HG03139 (cell line): Measurements from ENCODE around the gene MTERF1.
"Not testable (repeated sequence)": the region's sequence is repeated elsewhere in the genome, so short reads cannot be mapped to it uniquely, and the experiment has no call there.

Source experiments
- ATAC-seq: cut with Tn5 transposase; IDR thresholded peaks from one replicate; pipeline ENCODE4 v1.9.1; 2021; ENCODE audit not compliant: unreplicated experiment

Gene MTERF1

DNA sequence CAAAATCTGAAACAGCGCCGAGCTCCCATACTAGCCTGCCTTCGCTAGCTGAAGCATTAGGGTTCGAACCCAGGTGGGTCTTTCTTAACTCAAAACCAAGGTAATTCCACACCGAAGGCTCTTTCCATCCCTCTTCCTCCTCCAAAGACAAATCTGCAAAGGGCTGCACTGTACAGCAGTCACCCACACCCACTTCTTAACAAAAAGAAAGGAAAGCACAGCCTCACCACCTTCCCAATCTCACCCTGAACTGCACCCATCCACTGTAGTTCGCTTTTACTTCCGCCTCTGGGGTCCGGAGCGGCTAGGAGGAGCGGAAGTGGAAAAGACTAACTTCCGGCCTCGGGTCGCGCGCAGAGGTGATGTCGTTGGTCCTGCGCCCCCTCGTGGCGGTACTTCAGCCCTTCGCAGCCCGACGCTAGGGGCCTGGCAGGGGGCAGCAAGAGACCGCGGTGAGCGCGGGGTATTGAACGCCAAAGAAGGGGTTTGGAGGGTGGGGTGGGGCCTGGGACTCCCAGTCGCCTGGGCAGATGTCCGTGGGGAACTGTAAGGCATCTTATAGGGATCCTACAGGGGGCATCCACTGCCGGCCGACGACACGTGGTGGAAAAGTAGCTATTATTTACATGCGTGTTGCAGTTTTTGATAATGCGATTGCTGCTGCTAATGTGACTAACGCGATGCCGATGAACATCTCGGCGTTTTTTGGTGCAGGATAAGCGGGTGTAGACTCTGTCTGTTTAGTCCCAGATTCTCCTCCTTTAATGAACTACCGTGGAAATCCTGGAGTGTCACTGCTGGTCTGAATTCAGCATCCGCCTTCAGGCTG is at the start of gene MTERF1:
MTERF1 (minus strand) TSS at position 290 of the 829 bp plus-strand sequence. CDS start 619 bp downstream, outside the sequence.
- ATAC-seq, result peak; percentile 99

DNA sequence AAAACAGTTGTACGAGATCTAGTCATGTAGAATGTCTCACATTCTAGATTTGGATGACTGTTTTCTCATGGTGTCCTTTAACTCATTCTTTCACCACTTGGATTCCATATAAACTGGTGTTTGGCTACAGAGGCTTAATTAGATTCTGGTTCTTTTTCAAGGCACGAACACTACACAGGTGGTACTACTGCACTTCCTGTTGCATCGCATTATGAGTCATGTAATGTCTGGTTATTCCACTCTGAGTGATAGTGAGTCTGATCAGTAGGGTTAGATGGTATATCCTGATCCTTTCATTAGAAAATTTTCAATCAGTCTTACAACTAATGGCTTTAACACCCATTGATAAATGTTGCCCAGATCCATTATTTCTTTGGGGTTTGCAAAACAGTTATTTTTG is 49.0 kb upstream of the MTERF1 start:
- ATAC-seq, result no peak

DNA sequence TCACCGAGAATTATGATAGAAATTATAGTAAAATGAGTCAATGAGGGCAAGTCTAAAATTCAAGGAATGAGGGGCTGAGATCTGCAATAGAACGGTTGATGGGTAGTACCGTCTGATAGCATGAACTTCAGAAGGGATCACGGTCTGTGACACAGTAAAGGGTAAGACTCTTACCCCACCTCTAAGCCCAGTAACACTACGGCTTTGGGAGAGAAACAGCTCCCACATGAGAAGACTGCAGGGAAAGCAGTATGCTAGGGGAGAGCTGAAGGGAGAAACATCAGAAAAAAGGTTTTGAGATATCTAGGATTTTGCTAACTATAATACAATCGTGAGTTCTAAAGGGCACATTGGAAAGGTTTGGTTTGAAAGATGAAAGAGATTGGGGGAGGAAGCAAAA is 47.4 kb upstream of the MTERF1 start:
- no peak for ATAC-seq

DNA sequence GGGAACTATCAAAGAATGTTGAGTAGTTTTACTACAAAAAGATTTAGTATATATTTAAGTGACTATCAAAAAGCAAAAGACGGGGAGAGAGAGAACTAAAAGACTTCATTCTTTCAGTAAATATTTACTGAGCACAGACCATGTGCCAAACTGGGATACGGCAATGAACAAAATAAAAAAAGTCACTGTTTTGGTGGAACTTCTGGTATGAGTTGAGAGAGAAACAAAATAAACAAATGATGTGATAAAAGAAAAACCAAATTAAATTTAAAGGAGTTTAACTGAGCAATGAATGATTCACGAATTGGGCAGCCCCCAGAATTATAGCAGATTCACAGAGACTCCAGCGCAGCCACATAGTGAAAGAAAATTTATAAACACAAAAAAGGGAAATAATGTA is 42.4 kb upstream of the MTERF1 start:
- ATAC-seq, result no peak

DNA sequence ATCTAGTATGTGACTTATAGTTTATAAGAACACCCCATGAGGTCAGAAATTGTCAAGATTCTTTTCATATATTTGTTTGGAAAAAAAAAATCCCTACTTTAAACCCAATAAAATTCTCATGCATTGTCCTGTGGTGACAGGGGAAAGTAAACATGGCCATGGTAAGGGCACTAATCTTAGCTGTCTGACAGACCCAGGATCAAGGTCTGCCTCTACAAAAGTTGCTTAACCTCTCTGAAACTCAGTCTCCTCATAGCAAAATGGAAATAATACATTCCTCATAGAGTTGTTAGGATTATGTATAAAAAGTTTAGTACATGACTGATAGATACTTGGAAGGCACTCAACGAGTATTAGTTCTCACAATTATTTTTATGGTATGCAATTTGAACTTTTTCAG is 37.9 kb upstream of the MTERF1 start:
- ATAC-seq, result no peak

- no peak for ATAC-seq
These were observed 35.5 kb upstream of the MTERF1 start for GRCh38 chr7:91916051-91916440.

GRCh38 chr7:91915401-91916050 is 35.0 kb upstream of the MTERF1 start:
- ATAC-seq, result no peak

GRCh38 chr7:91913612-91914011 is 33.1 kb upstream of the MTERF1 start:
- no peak for ATAC-seq

- ATAC-seq, result no peak
These were observed 32.0 kb upstream of the MTERF1 start for GRCh38 chr7:91912494-91912893.

- ATAC-seq, result no peak
These were observed 30.6 kb upstream of the MTERF1 start for GRCh38 chr7:91911121-91911520.

- no peak for ATAC-seq
These were observed 29.7 kb upstream of the MTERF1 start for GRCh38 chr7:91910171-91910570.

DNA sequence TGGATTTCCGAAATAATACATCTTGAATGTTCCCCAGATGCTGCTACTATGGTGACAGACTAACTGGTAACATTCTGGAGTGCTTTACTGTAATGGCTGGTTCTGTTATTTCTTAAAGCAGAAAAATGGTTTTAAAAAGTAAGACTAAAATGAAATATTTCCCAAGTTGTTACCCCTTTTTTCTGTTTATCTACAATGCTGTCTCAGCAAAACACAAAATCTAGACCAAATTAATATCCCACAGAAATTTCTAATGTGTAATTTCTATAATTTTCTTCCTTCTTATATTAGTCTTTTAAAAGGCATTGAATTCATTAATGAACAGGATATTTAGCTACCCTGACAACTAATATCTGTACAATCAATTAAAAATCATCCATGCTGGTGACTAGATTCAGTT is 19.1 kb upstream of the MTERF1 start:
- no peak for ATAC-seq

GRCh38 chr7:91898240-91898992 is 17.9 kb upstream of the MTERF1 start:
- ATAC-seq, result no peak

GRCh38 chr7:91894781-91895480 is 14.4 kb upstream of the MTERF1 start:
- no peak for ATAC-seq

DNA sequence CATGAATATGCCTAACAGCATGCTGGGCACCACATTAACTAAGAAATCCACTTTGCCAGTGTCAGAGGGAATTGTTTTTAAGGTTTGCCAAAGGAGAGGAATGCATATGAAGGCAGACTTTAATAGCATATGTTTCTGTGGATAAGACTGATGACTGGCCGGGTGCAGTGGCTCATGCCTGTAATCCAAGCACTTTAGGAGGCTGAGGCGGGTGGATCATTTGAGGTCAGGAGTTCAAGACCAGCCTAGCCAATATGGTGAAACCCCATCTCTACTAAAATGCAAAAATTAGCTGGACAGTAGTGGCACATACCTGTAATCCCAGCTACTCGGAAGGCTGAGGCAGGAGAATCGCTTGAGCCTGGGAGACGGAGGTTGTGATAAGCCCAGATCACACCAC is 13.2 kb upstream of the MTERF1 start:
- ATAC-seq, result not testable (repeated sequence)

- ATAC-seq, result no peak
These were observed 12.4 kb upstream of the MTERF1 start for GRCh38 chr7:91892821-91893340.

DNA sequence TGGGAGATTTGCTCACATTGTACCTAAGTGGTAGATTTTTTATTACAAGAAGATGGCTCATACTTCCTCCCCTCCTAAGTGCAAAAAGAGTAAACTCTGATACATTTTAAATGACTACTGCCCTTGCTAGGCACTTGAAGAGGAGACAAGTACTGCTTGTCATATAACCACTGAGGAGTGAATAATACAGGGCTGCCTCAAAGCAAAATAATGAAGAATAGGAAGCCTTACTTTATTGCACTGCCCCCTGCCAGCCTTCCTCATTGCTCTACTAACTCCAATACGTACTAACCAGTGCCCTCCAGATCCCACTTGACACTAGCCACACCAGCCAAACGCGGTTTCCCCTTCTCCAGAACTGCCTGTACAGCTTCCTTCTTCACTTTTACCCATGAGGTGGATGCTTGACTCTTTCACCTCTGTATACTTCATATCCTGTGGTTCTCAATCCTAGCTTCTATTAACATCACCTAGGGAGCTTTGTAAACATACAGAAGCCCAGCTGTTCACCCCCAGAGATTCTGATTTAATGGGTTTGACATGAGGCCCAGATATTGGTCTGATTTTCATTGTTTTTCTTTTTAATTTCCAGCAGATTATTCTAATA is 11.7 kb upstream of the MTERF1 start:
- ATAC-seq, result no peak

- not testable (repeated sequence) for ATAC-seq
These were observed 8.0 kb upstream of the MTERF1 start for GRCh38 chr7:91888271-91889175.
